ENCODE data around the gene NFATC1.

Gene NFATC1

DNA sequence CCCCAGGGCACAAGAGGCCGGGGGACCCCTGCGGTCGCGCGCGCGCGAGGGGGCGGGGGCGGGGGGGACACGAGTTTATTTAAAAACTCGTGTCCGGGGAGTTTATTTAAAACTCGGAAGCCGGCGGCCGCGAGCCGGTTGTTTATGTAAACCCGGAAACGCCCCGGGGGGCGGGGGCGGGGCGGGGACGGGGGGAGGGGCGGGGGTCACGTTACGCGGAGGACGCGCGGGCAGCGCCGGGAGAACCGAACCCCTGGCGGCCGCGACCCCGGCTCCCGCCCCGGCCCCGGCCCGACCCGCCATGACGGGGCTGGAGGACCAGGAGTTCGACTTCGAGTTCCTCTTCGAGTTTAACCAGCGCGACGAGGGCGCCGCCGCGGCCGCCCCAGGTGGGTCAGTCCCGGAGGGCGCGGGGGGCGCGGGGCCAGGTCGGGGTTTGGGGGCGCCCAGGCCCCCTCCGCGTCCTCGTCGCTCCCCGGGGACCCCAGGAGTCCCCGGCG is 4.4 kb downstream of the NFATC1 start:
- peak overlapping the region; percentile 75 for H3K27ac ChIP-seq
- TF ChIP-seq ZFX (IDR thresholded peaks at IDR 0.05) (no peak), CTCF (conservative IDR thresholded peaks at IDR 0.05) (no peak)

DNA sequence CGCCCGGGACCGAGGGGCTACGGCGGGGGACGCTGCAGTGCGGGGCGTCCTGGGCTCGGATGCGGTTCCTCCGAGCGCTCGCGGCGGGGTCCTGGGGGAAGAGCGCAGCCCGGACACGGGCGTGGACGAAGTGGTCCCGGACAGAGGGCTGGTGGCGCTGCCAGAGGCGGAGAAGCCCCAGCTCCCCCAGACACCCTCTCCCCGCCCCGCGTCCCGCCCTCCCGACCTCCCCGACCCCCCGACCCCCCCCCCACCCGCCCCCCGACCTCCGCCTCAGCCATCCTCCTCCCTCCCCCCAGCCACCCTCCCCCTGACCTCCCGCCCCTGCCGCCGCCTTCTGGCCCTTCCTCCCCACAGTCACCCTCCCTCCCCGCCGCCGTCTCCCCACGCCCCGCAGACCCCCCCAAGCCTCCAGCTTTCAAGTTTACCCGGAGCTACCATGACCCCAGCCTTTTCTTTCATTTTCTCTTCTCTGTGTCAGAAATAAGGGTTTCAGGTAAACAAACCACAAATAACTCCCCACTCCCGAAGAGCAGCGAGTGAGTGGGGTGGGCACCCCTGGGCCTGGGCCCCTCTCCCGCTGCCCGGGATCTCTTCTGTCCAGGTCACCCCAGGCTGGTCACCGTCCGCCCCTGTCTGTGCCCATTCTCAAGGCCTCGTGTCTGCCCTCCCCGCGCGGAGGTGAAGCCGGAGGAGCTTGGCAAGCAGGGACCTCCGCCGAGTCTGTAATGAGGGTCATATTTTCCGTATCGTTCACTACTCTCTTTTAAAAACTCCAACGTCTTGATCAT is 5.1 kb downstream of the NFATC1 start:
- no peak for TF ChIP-seq ZFX (IDR thresholded peaks at IDR 0.05)
- peak overlapping the region; percentile 75 for H3K27ac ChIP-seq

- TF ChIP-seq CTCF (conservative IDR thresholded peaks at IDR 0.05) (no peak), ZFX (IDR thresholded peaks at IDR 0.05) (no peak)
- no peak overlapping the region for H3K27ac ChIP-seq
Measured at GRCh38 chr18:79401494-79402208, 5.9 kb downstream of the NFATC1 start.

DNA sequence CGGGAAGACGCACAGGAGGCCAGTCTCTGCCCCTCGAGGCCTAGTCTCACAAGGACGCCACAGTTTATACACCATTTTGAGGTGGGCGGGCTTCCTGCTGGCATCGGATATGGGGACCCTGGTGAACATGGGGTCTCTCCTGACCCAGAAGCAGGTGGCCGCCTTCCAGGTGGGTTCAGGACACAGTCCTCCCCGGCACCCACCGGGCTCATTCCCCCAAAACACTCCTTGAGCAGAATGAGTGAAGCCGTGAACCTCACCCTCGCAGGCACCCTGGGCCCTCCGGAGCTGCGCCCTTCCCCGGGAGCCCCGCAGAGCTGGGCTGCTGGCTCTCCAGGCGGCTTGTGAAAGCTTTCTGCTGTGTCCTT is 6.5 kb downstream of the NFATC1 start:
- H3K27ac ChIP-seq, result no peak overlapping the region
- TF ChIP-seq CTCF (conservative IDR thresholded peaks at IDR 0.05) (no peak), ZFX (IDR thresholded peaks at IDR 0.05) (no peak)

GRCh38 chr18:79402977-79403722 is 7.4 kb downstream of the NFATC1 start:
- no peak overlapping the region for H3K27ac ChIP-seq
- TF ChIP-seq CTCF (conservative IDR thresholded peaks at IDR 0.05) (no peak), ZFX (IDR thresholded peaks at IDR 0.05) (no peak)

GRCh38 chr18:79403723-79404566 is 8.2 kb downstream of the NFATC1 start:
- TF ChIP-seq CTCF (conservative IDR thresholded peaks at IDR 0.05), result no peak
- no peak for TF ChIP-seq ZFX (IDR thresholded peaks at IDR 0.05)
- H3K27ac ChIP-seq, result no peak overlapping the region

- TF ChIP-seq ZFX (IDR thresholded peaks at IDR 0.05) (no peak), CTCF (conservative IDR thresholded peaks at IDR 0.05) (no peak)
Measured at GRCh38 chr18:79404567-79404910, 8.8 kb downstream of the NFATC1 start.

More at GRCh38 chr18:79404567-79404910, 8.8 kb downstream of the NFATC1 start:
- H3K27ac ChIP-seq, result no peak overlapping the region

All from C4-2B (cell line).